Vagina (tissue), 2 donors: ENCODE results near the gene KCNF1.

Experiments used
- CTCF ChIP-seq, 3 experiments: fragments of 450-650 bp in 2 of 3; fragments of 200-600 bp in 1 of 3; sonication (generic) in 1 of 3; IDR thresholded peaks; one replicate each; pipeline ENCODE4 v1.5.1; 2017 to 2019; ENCODE audit warnings: antibody characterized with exemption in 3 of 3, mild to moderate bottlenecking in 2 of 3, moderate library complexity in 2 of 3
- POLR2A ChIP-seq, 2 donors: fragments of 450-650 bp; IDR thresholded peaks; one replicate each; pipeline ENCODE4 v1.6.1; 2017; ENCODE audit warnings: antibody characterized with exemption in 2 of 2, mild to moderate bottlenecking in 2 of 2, moderate library complexity in 2 of 2

- TF ChIP-seq CTCF (IDR thresholded peaks at IDR 0.05) (no peak), POLR2A (IDR thresholded peaks at IDR 0.05) (no peak)
Measured at GRCh38 chr2:10863047-10863446, 48.7 kb upstream of the KCNF1 start.
